ENCODE results near the gene TTC39C.

DNA sequence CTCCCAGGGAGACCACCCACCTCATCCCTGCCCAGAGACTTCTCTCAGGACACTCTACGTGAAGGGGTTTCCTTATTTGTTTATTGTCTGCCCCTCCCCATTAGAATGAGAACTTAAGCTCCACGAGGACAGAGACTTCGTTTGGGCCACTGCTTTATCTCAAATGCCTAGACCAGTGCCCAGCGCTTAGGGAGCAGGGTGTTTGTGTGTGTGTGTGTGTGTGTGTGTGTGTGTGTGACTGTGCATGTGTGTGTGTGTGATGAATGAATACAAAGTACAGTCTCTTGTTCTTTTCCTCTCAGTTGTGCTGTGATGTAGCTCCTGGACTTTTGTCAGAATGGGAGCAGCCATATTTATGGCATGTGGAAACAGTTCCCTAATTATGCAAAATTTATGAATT lies 89.9 kb downstream of the TTC39C start:
- TF ChIP-seq POLR2AphosphoS5 (IDR thresholded peaks at IDR 0.05), result no peak
- TF ChIP-seq, protein P1, sequence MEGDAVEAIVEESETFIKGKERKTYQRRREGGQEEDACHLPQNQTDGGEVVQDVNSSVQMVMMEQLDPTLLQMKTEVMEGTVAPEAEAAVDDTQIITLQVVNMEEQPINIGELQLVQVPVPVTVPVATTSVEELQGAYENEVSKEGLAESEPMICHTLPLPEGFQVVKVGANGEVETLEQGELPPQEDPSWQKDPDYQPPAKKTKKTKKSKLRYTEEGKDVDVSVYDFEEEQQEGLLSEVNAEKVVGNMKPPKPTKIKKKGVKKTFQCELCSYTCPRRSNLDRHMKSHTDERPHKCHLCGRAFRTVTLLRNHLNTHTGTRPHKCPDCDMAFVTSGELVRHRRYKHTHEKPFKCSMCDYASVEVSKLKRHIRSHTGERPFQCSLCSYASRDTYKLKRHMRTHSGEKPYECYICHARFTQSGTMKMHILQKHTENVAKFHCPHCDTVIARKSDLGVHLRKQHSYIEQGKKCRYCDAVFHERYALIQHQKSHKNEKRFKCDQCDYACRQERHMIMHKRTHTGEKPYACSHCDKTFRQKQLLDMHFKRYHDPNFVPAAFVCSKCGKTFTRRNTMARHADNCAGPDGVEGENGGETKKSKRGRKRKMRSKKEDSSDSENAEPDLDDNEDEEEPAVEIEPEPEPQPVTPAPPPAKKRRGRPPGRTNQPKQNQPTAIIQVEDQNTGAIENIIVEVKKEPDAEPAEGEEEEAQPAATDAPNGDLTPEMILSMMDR (IDR thresholded peaks at IDR 0.05), result no peak
- TF ChIP-seq POLR2A (IDR thresholded peaks at IDR 0.05), result no peak
